ENCODE data around the gene FAM120A.

Gene FAM120A

DNA sequence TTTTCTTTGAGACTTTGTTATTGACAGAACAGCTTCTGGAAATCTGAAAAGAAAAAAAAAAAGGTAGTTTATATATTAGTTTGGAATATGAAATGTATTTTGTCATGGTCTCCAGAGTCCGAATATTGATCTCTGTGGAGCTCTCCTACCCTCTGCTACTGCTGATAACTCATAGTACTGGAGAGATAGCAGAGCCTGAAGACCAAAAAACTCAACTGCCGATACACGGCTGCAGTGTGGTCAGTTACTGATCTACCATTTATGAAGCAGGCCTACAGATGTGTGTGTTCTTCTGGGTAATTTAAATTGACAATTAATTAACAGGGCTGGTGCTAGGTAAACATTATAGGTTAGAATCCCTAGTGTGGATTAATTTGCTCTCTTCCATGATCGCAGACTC is 3.8 kb upstream of the FAM120A start:
- Histone ChIP-seq H3K4me3 (no peak overlapping the region), H3K36me3 (peaks cover 19 to 33% (median 30%) of the 10 kb centered on the region in 3 donors), H3K9me3 (no peaks in the 10 kb centered on the region), H3K27ac (no peak overlapping the region), H3K4me1 (peaks cover 8 to 15% (median 10%) of the 10 kb centered on the region in 4 donors), H3K27me3 (no peaks in the 10 kb centered on the region)
- TF ChIP-seq, protein P1, sequence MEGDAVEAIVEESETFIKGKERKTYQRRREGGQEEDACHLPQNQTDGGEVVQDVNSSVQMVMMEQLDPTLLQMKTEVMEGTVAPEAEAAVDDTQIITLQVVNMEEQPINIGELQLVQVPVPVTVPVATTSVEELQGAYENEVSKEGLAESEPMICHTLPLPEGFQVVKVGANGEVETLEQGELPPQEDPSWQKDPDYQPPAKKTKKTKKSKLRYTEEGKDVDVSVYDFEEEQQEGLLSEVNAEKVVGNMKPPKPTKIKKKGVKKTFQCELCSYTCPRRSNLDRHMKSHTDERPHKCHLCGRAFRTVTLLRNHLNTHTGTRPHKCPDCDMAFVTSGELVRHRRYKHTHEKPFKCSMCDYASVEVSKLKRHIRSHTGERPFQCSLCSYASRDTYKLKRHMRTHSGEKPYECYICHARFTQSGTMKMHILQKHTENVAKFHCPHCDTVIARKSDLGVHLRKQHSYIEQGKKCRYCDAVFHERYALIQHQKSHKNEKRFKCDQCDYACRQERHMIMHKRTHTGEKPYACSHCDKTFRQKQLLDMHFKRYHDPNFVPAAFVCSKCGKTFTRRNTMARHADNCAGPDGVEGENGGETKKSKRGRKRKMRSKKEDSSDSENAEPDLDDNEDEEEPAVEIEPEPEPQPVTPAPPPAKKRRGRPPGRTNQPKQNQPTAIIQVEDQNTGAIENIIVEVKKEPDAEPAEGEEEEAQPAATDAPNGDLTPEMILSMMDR (IDR thresholded peaks at IDR 0.05): no peak
- intact Hi-C loops (cut with DNase I; ENCODE audit: low total_unique reads): loop anchor here (10.0 kb wide), 1 partner anchor 137 kb away; no protein-coding TSS in a partner anchor
- no peak for DNase-seq

DNA sequence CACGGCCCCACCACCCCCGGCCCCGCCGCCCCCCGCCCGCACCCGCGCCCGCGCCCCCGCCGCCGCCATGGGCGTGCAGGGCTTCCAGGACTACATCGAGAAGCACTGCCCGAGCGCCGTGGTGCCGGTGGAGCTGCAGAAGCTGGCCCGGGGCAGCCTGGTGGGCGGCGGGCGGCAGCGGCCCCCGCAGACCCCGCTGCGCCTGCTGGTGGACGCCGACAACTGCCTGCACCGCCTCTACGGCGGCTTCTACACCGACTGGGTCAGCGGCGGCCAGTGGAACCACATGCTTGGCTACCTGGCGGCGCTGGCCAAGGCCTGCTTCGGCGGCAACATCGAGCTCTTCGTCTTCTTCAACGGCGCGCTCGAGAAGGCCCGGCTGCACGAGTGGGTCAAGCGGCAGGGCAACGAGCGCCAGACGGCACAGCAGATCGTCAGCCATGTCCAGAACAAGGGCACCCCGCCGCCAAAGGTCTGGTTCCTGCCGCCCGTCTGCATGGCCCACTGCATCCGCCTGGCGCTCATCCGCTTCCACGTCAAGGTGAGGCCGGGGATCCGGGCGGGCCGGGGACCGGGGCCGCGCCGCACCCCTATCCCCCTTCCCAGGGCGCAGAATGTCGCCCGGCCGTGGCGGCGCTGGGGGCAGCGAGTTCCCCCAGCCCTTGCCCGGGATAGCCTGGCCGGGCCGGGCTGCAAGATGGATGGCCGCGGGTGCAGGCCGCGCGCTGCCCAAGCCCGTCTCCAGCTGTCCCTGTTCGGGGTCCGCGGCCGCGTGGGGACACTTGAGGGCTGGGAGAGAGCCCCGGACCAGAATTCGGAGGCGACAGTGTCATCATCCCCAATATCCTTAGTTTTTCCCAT is 594 bp downstream of the FAM120A start:
- peak overlapping the region; percentile 80 to 93 for H3K4me3 ChIP-seq
- intact Hi-C loops (cut with DNase I; ENCODE audit: low total_unique reads): no loop called here
- peak overlapping the region; percentile 85 to 86 for H3K27ac ChIP-seq
- H3K36me3 ChIP-seq: peaks cover 12 to 21% (median 19%) of the 10 kb centered on the region in 3 donors
- H3K4me1 ChIP-seq: peaks cover 11 to 46% (median 27%) of the 10 kb centered on the region in 4 donors
- H3K9me3 ChIP-seq: no peaks in the 10 kb centered on the region
- TF ChIP-seq, protein P1 (IDR thresholded peaks at IDR 0.05): peak; percentile 15 to 31
- H3K27me3 ChIP-seq: no peaks in the 10 kb centered on the region
- DNase-seq: peak; percentile 29 to 74

DNA sequence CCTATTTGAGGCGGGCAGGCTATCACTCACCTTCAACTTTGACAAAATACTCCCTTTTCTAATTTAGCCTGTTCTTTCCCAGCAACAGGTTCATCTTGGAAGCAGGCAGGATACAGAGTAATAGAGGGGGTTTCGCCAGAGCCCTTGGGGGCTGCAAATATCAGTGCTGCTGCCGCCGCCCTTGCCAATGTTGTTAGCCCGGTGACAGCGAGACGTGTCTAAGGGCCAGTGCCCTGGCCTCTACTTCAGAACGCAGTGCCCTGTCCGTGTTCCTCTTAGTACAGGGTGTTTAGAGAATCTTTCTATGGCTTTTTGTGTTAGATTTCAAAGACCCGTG is 1.2 kb downstream of the FAM120A start:
- intact Hi-C loops (cut with DNase I; ENCODE audit: low total_unique reads): no loop called here
- Histone ChIP-seq H3K9me3 (no peaks in the 10 kb centered on the region), H3K27me3 (no peaks in the 10 kb centered on the region), H3K4me1 (peaks cover 11 to 48% (median 28%) of the 10 kb centered on the region in 4 donors), H3K4me3 (peak overlapping the region; percentile 80 to 93), H3K36me3 (peaks cover 6 to 15% (median 13%) of the 10 kb centered on the region in 3 donors), H3K27ac (peak overlapping the region; percentile 85 to 86)
- DNase-seq: no peak
- TF ChIP-seq, protein P1 (IDR thresholded peaks at IDR 0.05): no peak

DNA sequence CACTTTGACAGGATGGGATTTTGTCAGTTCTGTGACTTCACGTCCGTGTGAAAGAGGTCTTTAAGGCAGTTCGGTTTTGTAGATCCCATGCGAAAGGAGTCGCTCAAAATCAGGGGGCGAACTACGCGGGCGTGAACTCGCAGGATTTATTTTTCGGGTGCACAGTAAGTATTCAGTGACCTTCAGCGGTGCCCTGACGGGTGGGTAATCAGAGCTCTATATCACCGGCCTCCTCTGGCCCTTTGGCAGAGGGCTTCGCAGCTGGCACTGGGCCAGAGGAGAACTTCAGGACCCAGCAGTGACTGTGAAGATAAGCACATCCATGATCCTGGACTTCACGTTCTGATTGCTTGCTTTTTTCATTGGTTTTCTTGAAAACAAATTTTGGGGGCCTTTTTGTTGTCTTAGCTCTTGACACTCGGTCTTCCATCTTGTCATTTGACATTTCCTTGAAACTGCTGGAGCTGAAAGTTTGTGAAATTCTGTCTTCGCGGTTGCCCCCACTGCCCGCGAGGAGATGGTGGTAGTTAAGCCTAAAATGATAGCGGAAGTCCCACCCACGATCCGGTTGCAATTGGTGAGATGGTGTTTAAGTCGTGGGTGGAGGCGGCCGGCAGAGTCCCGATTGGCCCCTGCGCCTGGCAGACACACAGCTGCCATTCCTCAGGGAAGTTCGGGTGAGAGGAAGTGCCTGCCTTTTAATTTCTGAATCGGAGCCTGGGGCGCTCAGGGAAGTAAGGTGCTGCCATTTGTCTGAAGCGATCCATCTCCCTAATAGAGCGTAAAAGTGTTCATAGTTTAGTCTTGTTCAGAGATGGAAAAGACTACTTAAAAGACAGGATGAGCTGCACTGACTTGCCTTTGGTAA is 1.8 kb downstream of the FAM120A start, which contains the start of gene FAM120AOS:
FAM120AOS (minus strand) TSS at position 535 of the 868 bp plus-strand sequence. CDS start 872 bp downstream, outside the sequence.
- Histone ChIP-seq H3K36me3 (peaks cover 0 to 9% (median 7%) of the 10 kb centered on the region in 3 donors), H3K4me1 (peaks cover 11 to 54% (median 31%) of the 10 kb centered on the region in 4 donors), H3K4me3 (peak within 1 kb of the TSS; percentile 80 to 93), H3K27me3 (no peaks in the 10 kb centered on the region), H3K27ac (peak within 1 kb of the TSS; percentile 85 to 86), H3K9me3 (no peaks in the 10 kb centered on the region)
- intact Hi-C loops (cut with DNase I; ENCODE audit: low total_unique reads): no loop called here
- peak; percentile 97 for DNase-seq
- TF ChIP-seq, protein P1 (IDR thresholded peaks at IDR 0.05): no peak

DNA sequence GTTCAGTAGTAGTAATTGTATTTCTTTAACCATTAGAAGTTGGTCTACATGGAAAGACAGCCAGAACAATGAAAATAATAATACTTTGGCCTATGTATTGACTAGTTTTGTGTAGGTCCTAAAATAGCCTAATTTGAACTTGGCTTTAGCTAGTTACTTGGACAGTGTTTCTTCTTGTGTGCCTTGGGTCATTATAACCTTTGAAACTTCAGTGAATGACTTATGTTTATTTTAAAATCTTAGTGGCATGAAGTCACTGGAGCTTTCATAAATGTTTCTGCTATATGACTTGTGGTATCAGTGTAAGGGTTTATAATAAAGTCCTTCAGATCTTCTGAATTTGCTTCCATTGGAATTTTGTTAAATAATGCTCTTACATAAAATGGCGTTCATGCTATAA is 4.5 kb downstream of the FAM120A start:
- Histone ChIP-seq H3K27ac (no peak overlapping the region), H3K4me3 (no peak overlapping the region), H3K4me1 (peaks cover 0 to 66% (median 36%) of the 10 kb centered on the region in 4 donors), H3K27me3 (no peaks in the 10 kb centered on the region), H3K9me3 (no peaks in the 10 kb centered on the region), H3K36me3 (no peaks in the 10 kb centered on the region)
- DNase-seq: no peak
- TF ChIP-seq, protein P1 (IDR thresholded peaks at IDR 0.05): no peak
- intact Hi-C loops (cut with DNase I; ENCODE audit: low total_unique reads): no loop called here
